HG03103 (cell line): Measurements from ENCODE around the gene DCLK2.
A peak's percentile ranks its signal among the peaks of the same experiment; 100 is the strongest.

Experiments
- ATAC-seq: cut with Tn5 transposase; IDR thresholded peaks from one replicate; pipeline ENCODE4 v1.9.1; 2021; ENCODE audit warnings: low read depth; ENCODE audit not compliant: unreplicated experiment

Gene DCLK2

GRCh38 chr4:150115851-150116250, 37.6 kb downstream of the DCLK2 start:
- ATAC-seq, result no peak

- no peak for ATAC-seq
Observed at GRCh38 chr4:150116506-150116905, 38.3 kb downstream of the DCLK2 start.

GRCh38 chr4:150117094-150117493, 38.8 kb downstream of the DCLK2 start:
- ATAC-seq, result no peak

GRCh38 chr4:150117629-150118028, 39.4 kb downstream of the DCLK2 start:
- ATAC-seq, result no peak

- no peak for ATAC-seq
Observed at GRCh38 chr4:150119492-150119891, 41.2 kb downstream of the DCLK2 start.

GRCh38 chr4:150123087-150123486, 44.8 kb downstream of the DCLK2 start:
- no peak for ATAC-seq

GRCh38 chr4:150123796-150124677, 45.8 kb downstream of the DCLK2 start:
- no peak for ATAC-seq

- peak; percentile 58 for ATAC-seq
Observed at GRCh38 chr4:150126201-150126863, 48.1 kb downstream of the DCLK2 start.

GRCh38 chr4:150126864-150127203, 48.6 kb downstream of the DCLK2 start:
- ATAC-seq, result no peak

- ATAC-seq, result no peak
Observed at GRCh38 chr4:150127757-150128156, 49.5 kb downstream of the DCLK2 start.

- no peak for ATAC-seq
Observed at GRCh38 chr4:150130933-150131332, 52.7 kb downstream of the DCLK2 start.

GRCh38 chr4:150131581-150132228, 53.5 kb downstream of the DCLK2 start:
- no peak for ATAC-seq

GRCh38 chr4:150133605-150134004, 55.4 kb downstream of the DCLK2 start:
- no peak for ATAC-seq

- no peak for ATAC-seq
Observed at GRCh38 chr4:150135134-150135772, 57.0 kb downstream of the DCLK2 start.

GRCh38 chr4:150136036-150136435, 57.8 kb downstream of the DCLK2 start:
- ATAC-seq, result no peak

GRCh38 chr4:150136481-150136880, 58.2 kb downstream of the DCLK2 start:
- no peak for ATAC-seq

GRCh38 chr4:150139297-150139865, 61.1 kb downstream of the DCLK2 start:
- ATAC-seq, result no peak

- no peak for ATAC-seq
Observed at GRCh38 chr4:150140774-150141400, 62.6 kb downstream of the DCLK2 start.

- no peak for ATAC-seq
Observed at GRCh38 chr4:150141756-150142155, 63.5 kb downstream of the DCLK2 start.

GRCh38 chr4:150142831-150143230, 64.6 kb downstream of the DCLK2 start:
- ATAC-seq, result no peak
